Head of caudate nucleus (tissue), 42 donors: ENCODE measurements around the gene TPCN1.
A peak's percentile ranks its signal among the peaks of the same experiment; 100 is the strongest.

Source experiments
- DNase-seq, 42 donors: peaks; one replicate each; pipeline versions ENCODE4 v3.0.0 to v3.0.0-alpha.2; 2020 to 2021; ENCODE audit warnings: mixed read lengths in 7 of 42
- intact Hi-C: fragments of 100-400 bp; cut with DNase I; formaldehyde crosslinking; loops from one replicate; pipeline ENCODE4 v1.15.0; 2022

Gene TPCN1

DNA sequence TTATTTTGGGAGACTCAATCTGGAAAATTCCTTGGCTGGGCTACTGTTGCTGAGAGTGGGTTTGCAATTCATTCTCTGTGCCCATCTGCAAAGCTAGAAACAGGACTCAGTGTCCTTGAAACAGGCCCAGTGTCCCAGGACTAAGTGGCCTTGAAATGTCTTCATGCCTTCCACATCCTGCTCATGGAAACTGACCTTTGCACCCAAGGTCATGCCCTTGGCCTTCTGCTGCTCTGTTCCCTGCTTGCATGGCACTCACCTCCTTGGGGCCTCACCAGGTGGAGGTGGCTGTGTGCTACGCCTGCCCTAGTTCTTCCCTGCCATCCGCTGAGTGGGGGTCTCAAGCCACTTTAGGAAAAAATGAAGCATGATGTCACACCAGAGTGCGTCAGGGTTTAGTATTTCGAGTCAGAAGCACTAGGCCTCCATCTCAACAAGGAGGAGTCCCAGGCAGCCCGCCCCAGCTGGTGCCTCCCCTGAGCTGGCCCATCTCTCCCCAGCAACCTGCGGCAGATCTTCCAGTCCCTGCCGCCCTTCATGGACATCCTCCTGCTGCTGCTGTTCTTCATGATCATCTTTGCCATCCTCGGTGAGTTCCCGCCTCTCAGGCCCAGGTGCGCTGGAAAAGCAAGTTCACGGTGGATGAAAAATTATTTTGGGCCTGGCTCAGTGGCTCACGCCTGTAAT is 48.1 kb downstream of the TPCN1 start:
- DNase-seq = no peak
- intact Hi-C loops = no loop called here

DNA sequence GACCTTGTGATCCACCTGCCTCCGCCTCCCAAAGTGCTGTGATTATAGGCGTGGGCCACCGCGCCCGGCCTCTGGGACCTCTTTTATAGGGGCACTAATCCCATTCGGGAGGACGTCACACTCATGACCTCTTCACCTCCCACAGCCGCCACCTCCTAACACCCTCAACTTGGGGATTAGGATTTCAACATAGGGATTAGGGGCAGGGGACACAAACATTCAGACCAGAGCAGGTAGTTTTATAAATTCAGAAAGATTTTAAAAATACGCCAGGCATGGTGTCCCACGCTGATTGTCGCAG is 49.4 kb downstream of the TPCN1 start:
- intact Hi-C loops = no loop called here
- DNase-seq = no peak

DNA sequence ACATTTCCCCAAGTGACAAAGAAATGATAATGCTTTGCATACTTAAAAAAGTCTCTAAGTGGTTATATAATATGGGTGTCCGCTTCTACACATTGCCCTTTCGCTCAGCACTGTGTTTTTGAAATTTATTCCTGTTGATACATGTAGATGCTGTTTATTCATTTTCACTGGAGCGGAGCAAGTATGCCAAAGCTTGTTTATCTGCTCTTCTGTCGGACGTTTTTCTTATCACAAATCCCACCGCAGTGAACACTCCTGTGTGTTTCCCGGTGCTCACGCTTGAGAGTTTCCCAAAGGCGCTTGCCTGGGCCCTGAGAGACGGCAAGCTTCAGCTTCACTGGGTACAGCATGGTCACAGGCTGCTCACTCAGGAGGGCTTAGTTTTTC is 50.2 kb downstream of the TPCN1 start:
- intact Hi-C loops = no loop called here
- no peak for DNase-seq

DNA sequence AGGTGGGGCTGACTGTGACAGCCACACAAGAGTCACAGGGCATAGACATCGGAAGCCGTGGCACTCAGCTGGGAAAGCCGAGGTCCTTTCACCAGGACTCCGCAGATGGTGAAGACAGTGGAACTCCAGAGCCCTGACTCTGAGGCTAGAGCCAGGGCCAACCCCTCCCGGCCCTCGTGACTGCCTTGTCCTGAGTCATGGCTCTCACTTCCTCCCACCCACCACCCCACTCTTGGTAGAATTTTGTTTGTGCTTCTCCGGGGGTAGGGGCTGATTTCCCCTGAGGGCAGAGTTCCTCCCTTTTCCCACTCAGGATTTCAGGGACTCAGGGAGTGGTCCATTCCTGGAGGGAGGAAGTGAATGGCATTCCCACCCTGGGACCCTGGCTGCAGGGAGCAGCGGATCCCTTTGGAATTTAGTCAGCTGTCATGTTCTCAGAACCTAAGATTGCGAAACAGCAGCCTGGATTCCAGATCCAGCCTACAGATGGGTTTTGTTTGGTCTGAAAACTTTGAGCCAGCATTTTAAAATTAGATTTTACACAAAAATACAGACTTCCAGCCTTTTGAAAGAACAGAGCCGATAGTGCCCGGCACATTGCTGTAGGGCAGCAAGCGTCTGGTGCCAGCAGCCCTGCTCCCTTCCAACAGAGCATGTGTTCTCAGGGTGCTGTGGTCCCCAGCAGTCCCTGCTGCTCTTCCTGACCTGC is 50.7 kb downstream of the TPCN1 start:
- intact Hi-C loops = no loop called here
- DNase-seq = peak; percentile 53 to 91 (median 74)

DNA sequence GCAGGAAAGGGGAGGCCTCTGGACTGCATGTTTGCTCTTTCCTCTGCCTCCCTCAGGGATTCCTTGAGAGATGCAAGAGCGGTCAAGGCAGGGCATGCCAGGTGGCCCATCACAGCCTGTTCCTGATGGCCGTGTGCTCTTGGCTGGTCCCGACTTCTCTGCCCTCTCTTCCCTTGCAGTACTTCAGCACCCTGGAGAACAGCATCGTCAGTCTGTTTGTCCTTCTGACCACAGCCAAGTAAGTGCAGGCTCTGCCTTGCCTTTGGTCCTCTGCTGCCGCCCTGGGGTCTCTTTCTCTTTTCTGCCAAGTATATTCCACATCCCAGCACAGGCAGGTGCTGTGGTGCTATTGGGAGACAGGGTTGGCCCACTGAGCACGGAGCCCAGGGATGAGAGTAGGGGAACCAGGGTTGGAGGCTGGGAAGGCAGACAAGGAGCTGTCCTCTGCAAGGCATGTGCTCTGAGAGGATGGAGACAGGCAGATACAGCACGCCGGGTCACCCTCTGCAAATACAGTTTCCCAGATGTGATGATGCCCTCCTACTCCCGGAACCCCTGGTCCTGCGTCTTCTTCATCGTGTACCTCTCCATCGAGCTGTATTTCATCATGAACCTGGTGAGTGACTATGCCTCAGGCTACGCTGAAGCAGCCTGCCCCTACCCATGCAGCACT is 51.9 kb downstream of the TPCN1 start:
- intact Hi-C loops = no loop called here
- DNase-seq = no peak

DNA sequence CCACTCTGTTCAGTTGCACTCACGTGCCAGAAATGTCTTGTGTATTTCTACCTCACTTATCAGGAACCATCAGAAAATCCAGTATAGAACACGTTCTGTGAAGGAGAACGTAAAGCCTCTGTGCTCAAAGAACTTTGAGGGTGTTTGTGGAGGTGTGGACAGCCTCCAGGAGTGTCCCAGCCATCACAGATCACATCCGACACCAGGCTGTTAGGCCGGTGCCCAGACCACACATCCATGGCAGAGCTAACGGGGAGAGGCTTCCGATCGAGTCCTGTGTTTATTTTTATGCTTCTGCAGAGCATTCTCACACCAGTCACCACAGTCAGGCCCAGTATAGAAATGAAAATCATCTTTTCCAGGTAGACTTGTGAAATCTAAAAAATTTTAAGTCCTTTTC is 53.6 kb downstream of the TPCN1 start:
- DNase-seq = no peak
- intact Hi-C loops = no loop called here

DNA sequence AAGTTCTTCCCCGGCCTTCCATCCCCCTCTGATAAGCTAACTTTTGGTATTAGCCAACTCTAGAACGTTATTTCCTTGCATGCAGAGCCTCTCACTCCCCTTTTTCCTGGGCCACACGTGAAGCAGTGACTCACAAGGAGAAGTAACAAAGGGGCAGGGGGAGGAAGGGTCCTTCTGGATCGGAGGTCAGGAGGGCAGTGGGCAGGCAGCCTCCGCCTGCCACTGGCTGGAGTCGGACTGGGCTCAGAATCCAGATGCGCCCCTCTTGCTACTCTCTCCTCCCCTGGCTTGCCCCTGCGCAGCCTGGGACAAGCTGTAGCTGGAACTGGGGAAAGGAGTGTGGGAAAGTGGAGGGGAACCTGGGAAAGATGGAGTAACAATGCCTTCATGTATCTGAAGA is 55.0 kb downstream of the TPCN1 start:
- intact Hi-C loops = no loop called here
- DNase-seq = no peak

DNA sequence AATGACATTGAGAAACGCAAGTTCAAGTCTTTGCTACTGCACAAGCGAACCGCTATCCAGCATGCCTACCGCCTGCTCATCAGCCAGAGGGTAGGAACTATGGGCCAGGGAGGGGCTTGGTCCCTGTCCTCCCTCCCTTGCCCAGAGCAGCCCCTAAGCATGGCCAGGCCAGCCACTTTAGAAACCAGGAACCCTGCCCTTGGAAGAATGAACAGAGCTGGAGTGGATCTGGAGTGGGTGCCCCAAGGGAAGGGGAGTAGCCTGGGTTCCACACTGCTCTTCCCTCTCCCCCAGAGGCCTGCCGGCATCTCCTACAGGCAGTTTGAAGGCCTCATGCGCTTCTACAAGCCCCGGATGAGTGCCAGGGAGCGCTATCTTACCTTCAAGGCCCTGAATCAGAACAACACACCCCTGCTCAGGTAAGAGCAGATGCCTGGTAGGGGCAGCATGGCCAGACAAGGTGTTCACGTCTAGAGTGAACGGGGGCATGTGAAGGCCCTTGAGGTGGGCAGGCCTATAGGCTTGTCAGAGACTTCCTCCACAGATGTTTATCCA is 55.8 kb downstream of the TPCN1 start:
- intact Hi-C loops = no loop called here
- DNase-seq = no peak

DNA sequence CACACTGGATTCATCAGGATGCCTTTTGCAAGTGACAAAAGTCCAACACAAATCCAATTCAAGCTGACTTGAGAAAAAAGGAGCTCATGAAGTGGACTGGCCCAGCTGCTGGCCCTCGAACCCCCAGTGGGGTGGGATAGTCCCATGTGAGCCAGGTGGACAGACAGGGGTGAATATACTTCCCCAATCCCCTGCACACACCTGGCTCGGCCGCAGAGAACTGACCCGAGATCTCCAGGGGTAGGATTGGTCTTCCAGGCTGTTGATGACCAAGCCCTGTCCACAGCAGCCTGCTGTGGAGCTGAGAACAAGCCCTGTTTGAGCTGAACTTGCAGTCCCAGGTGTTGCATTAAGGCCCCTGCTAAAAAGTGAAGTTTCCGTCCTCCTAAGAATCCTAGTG is 56.2 kb downstream of the TPCN1 start:
- intact Hi-C loops = no loop called here

DNA sequence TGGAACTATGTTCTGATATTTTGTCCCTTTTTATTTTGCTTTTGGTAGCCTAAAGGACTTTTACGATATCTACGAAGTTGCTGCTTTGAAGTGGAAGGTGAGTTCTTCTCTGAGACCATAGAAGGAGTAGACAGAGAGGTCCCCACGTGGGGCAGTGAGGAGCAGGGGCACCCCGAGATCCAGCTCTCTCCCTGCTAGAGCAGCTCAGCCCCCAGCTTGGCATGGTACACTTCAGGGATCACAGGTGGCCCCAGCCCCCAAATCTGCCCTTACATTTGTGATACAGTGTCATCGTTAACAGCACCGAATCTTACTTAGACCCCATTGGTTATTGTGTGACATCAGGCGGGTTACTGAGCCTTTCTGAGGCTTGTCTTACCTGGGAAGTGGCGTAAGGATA is 56.9 kb downstream of the TPCN1 start:
- no peak for DNase-seq

More for the DNA sequence above, 56.2 kb downstream of the TPCN1 start:
- DNase-seq = no peak

DNA sequence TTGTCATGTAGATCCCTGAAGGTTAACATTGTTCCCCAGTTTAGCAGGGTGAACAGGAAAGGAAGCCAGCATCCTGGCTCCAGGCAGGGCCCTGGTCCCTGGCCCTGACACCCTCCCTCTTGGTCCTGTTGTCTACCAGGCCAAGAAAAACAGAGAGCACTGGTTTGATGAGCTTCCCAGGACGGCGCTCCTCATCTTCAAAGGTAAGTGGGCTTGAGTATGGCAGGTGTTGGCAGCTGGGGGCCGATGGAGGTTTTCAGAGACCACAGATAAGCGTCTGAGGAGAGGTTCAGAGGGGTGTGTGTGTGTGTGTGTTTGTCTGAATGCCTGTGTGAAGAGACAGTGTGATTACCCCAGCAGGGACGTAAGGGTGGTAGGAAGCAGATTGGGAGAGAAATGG is 57.4 kb downstream of the TPCN1 start:
- DNase-seq = no peak
- intact Hi-C loops = no loop called here

More for the DNA sequence above, 56.9 kb downstream of the TPCN1 start:
- intact Hi-C loops = no loop called here

DNA sequence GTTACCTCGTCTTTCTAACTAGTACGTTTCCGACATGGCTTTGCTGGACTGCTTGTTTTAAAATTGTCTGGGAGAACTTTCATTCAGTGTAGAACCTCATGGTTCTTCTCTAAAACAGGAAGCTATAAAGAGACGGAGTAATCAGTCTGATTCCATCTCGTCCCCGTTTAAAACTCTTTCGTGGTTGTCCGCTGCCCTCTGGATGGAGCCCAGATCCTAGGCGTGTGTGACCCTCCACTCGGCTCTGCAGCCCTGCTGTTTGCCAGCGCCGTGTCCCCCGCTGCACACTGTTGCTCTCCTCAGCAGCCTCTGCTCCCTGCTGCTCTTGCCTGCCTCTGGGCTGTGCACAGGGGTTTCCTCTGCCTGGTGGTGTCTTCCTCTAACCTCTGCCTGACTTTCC is 63.5 kb downstream of the TPCN1 start:
- DNase-seq = no peak

DNA sequence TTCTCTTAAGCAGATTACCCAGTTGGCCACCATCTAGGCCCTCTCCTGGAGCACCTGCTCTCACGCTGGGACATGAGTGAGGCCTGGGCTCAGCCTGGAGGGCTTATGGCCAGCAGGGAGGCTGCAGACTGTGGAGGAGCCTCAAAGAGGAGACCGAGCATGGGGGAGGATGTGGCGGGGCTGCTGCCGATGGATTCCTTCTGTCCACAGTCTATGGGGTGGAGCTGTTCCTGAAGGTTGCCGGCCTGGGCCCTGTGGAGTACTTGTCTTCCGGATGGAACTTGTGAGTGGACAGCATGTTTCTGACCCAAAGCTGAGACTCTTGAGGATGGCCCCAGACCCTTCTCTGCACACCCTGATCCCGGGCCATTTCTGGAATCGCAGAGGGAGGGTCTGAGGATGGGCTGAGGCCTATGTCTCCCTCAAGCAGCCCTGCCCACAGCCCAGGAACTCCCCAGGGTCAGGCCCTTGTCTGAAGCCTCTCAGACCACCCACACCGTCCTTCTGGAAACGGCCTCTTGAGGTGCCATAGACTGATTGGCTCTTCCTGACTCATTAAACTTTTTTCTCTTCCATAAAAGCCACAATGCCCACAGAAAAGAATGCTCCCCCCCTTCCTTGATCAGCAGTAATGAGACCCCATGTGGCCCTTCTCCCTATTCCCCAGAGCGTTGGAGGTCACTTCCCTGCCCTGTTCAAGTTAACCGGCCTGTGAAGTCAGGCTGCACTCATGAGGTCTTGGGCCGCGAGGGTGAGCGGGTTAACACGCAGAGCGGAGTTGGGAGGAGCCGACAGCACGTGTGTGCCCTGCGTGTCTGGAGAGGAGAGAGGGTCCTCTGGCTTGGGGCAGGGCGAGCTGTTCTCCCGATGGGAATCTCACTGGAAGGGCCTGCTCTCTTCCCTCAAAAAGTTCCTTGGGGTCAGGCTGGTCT is 64.7 kb downstream of the TPCN1 start:
- DNase-seq = no peak
- intact Hi-C loops = no loop called here

More for the DNA sequence above, 63.5 kb downstream of the TPCN1 start:
- intact Hi-C loops = no loop called here

DNA sequence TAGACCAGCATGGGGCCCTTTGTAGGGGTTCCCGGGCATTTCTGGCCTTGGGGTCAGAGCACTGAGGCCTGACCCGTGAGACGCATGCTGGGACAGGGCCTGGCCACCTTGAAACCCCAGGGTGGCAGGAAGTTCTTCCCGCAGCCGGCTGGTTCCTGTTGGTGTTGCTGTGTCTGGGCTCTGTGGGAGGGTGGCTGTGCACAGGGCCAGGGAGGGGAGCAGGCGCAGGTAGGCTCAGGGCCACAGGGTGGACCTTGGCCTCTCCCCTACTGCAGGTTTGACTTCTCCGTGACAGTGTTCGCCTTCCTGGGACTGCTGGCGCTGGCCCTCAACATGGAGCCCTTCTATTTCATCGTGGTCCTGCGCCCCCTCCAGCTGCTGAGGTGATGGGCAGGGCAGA is 65.4 kb downstream of the TPCN1 start:
- intact Hi-C loops = no loop called here
- no peak for DNase-seq

DNA sequence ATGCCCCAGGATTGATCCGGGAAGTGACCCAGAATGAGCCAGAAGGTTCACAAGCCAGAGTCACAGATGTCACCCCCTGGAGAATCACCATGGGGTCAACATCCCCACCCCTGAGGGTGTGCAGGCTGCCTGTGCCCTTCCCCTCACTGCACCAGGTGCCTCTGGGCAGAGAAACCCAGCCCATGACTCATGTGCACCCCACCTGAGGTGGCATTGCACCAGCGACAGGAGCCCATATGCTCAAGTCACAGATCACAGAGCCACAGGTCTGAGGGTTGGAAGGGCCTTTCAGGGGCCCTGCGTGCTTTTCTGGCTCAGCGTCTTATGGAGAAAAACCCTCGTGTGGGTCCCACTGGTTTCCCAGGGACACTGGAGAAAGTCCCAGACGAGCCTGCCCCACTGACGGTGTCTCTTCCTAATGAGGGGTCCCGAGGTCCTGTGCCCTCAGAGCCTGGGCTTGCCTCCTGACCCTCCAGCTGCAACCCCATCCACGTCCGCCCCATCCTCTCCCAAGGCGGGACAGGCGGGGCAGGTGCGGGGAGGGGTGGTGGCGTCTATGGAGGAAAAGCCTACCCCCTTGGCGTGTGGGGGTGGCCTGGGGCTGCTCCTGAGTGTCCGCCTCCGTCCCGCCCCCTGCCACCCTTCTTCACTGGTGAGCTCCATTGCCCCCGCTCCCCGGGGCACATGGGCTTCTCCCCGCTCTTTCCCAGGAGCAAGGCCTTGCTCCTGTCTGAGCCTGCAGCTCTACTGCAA is 66.1 kb downstream of the TPCN1 start:
- no peak for DNase-seq
- intact Hi-C loops = no loop called here

DNA sequence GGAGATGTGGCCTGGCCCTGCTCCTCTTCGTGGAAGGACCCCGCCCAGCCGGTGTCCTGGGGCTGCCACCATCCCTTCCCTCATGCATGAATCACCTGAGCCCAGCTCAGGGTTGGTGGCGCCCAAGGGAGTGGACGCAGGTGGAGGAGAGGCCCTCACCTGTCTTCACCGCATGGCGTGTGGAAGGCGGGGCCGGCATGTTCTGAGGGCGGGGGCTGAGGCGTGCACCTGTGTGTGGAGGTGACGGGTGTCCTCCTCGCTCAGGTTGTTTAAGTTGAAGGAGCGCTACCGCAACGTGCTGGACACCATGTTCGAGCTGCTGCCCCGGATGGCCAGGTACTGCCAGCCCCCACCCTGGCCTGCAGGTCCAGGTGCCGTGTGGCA is 66.6 kb downstream of the TPCN1 start:
- intact Hi-C loops = no loop called here
- no peak for DNase-seq

DNA sequence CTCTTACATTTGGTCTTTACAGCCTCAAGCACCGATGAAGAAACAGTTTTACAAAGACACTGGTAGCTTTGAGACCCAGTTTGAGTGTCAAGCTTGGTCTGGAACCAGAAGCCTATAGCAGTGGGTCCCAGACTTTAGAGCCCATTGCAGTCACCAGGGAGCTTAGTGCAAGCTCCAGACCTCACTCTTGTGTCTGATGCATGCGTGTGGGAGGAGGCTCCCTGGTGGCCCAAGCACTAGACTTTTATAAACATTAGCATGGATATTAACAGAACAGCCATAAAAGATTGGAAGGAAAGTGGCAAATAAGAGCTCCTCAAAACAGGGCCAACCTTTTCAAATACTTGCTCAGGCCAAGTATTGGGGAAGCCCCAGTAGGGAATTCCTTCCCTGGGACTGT is 68.1 kb downstream of the TPCN1 start:
- no peak for DNase-seq
- intact Hi-C loops = no loop called here

DNA sequence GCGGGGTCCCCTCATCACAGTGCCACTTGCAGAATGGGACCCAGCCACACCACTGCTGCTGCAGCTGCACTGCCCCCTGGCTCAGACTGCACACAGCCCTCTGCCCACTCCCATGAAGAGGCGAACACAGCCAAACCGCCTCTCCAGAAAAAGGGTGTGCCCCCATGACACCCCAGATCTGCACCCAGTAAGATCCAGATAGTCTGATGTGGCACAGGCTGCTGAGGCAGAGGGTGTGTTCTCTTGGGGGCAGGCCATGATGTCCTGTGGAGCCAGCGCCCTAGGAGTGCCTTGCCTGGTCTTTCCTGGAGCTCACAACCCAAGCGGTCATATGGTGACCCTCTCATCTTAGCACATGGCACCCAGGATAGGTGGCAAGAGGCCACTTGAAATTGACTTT is 69.2 kb downstream of the TPCN1 start:
- intact Hi-C loops = no loop called here
- no peak for DNase-seq

DNA sequence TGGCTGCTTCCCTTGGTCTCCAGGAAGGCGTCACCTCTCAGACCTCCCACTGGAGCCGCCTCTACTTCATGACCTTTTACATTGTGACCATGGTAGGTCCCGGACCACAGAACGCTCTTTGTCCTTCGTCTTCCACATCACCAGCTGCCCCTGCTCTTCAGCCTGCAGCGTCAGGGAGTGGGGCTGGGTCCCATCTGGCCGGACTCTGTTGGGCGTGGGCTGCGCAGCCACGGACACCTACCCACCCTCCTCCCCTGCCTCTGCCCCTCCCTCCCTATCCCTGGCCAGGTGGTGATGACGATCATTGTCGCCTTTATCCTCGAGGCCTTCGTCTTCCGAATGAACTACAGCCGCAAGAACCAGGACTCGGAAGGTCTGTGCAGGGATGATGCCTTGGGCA is 70.3 kb downstream of the TPCN1 start:
- DNase-seq = peak in 3 of 42 donors; percentile 16 to 33 (median 19)
- intact Hi-C loops = no loop called here
